GM19467 (cell line): ENCODE results near the gene PPARD.
"Not testable (repeated sequence)": the region's sequence is repeated elsewhere in the genome, so short reads cannot be mapped to it uniquely, and the experiment has no call there.

Experiments
- ATAC-seq: cut with Tn5 transposase; IDR thresholded peaks from one replicate; pipeline ENCODE4 v1.9.1; 2021; ENCODE audit warnings: mild to moderate bottlenecking, moderate library complexity; ENCODE audit not compliant: unreplicated experiment

The PPARD gene

GRCh38 chr6:35342258-35343091, at the start of gene PPARD:
Gene PPARD, plus strand, starts transcription at chr6:35342558. Its CDS starts 68,530 bp downstream, at chr6:35411088.
- peak; percentile 97 for ATAC-seq

DNA sequence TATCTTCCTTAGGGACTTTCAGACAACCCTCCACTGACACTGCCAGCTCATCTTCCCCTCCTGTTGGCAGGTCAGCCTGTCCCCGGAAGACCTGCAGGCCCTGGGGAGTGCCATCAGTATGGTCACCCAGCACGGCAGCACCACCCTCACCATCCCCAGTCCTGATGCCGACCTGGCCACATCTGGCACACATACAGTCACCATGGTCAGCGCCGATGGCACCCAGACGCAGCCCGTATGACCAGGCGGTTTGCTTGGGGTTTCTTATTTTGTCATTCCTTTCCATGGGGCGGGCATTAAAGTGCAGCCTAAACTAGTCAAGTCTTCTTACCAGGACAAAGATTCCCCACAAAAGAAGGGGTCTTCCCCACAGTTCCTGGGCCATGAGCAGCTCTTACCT, 48.7 kb upstream of the PPARD start:
- no peak for ATAC-seq

DNA sequence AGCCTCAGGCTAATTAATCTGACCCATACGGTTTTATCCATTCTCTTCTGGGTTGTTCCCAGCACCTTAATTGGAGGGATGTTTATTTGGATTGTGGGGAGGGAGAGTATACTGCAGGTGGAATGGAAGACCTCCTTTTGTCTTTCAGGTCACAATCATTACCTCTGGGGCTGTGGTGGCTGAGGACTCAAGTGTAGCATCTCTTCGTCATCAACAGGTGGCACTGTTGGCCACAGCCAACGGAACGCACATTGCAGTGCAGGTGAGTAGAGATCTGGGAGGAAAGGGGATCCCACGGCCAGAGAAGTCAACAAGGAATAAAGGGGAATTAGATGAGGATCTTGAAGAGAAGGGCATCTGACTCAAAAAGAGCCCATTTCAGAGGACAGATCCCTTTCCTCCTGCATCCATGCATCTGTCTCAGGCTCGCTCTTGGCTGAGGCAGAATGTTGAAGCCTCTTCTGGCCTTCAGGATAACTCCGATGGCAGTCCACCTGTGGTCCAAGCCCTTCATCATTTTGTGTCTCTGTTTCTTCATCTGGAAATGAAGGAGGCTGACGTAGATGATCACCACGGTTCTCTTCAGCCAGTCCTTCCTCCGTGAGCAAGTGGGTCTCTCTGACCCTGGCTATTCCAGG, 47.9 kb upstream of the PPARD start:
- no peak for ATAC-seq

DNA sequence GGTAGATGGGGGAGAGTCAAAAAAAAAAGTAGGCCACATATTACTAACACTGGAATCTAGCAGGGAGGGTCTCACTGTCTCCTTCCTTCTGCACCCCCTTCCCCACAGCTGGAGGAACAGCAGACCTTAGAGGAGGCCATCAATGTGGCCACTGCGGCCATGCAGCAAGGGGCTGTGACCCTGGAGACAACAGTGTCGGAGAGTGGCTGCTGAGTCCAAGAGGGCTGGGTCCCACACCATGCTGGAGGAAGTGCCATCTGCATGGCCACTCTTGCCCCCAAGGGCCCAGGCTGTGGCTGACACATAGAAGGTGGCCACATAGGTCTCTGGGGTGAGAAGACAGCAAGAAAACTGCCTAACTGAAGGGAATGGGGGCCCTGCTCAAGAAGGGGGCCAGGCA, 47.3 kb upstream of the PPARD start:
- no peak for ATAC-seq

GRCh38 chr6:35295521-35296315, 46.6 kb upstream of the PPARD start:
- ATAC-seq: no peak

DNA sequence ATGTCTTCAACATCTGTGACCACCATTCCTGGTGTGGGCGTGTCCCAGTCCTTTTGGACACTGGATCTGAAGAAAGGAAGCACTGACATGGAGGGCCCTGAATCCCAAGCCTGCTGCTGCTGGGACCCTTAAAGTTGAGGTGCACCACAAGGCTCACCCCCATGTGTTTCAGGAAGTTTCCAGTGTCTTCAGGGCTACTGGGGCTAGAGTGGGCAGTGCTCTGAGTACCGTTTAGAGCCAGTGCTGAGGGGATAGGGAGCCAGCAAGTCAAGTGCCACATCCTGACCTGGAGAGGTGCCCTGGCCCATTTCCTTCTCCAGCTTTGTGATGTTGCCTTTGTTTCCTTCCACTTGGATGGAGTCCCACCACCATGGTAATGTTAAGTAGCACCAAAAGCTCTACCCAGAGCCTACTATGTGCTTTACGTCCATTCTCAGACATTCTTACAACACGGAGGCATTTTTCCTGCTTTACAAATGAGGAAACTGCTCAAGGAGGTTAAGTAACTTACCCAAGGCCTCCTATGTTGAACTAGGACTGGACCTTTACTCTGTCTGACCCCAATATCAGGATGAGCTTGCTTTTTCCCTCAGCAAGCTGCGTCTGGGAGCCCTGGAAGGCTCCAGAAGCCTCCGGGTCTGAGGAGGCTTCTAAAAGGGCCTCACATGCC, 45.3 kb upstream of the PPARD start:
- no peak for ATAC-seq

GRCh38 chr6:35297601-35298481, 44.5 kb upstream of the PPARD start, which contains the start of gene DEF6:
Gene DEF6, plus strand, starts transcription at chr6:35297818. Its CDS starts 39 bp downstream, at chr6:35297857.
- peak; percentile 67 for ATAC-seq

- ATAC-seq: no peak
Observed at GRCh38 chr6:35298625-35299140, 43.7 kb upstream of the PPARD start.

- ATAC-seq: no peak
Observed at GRCh38 chr6:35299674-35300073, 42.7 kb upstream of the PPARD start.

DNA sequence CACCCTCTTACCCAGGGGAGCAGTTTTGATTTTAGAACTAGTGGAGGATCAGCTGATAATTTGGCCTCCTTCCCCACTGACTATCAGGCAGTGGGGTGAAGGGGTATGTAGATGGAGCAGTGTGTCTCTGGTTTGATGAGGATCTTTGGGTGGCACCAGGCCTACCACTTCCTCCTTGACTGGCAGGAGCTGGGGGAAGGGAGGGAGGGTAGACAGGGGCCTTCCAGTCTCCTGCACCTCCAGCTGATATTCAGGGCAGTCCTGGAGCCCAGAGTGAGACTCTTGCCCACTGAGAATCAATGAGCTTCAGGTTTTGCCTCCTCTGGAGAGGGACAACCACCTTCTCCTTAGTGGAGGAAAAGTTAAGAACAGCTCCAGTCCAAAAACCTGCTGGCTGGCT, 41.5 kb upstream of the PPARD start:
- ATAC-seq: no peak

GRCh38 chr6:35302604-35303241, 39.6 kb upstream of the PPARD start:
- peak; percentile 73 for ATAC-seq

- ATAC-seq: no peak
Observed at GRCh38 chr6:35304299-35304698, 38.1 kb upstream of the PPARD start.

DNA sequence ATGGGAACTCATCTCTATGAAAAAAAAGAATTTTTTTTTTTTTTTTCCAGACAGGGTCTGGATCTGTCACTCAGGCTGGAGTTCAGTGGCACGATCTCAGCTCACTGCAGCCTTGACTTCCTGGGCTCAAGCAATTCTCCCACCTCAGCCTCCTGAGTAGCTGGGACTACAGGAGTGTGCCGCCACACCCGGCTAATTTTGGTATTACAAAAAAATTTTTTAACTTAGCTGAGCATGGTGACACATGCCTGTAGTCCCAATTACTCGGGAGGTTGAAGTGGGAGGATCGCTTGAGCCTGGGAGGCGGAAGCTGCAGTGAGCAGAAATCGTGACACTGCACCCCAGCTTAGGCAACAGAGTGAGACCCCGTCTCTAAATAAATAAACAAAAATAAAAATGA, 37.2 kb upstream of the PPARD start:
- no peak for ATAC-seq

- ATAC-seq: not testable (repeated sequence)
Observed at GRCh38 chr6:35307138-35307537, 35.2 kb upstream of the PPARD start.

DNA sequence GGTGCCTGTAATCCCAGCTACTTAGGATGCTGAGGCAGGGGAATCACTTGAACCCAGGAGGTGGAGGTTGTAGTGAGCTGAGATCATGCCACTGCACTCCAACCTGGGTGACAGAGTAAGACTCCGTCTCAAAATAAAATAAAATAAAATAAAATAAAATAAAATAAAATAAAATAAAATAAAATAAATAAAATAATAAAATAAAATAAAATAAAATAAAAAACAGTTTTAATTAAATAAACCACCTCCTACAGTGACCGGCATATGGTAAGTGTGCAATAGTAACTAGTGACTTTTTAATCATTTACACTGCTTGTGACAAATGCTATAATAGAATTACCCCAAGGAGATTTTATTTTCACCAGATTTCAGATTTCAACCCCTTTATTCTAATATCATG, 33.8 kb upstream of the PPARD start:
- ATAC-seq: not testable (repeated sequence)

GRCh38 chr6:35309611-35310264, 32.6 kb upstream of the PPARD start:
- no peak for ATAC-seq

- ATAC-seq: no peak
Observed at GRCh38 chr6:35310265-35310831, 32.0 kb upstream of the PPARD start.

DNA sequence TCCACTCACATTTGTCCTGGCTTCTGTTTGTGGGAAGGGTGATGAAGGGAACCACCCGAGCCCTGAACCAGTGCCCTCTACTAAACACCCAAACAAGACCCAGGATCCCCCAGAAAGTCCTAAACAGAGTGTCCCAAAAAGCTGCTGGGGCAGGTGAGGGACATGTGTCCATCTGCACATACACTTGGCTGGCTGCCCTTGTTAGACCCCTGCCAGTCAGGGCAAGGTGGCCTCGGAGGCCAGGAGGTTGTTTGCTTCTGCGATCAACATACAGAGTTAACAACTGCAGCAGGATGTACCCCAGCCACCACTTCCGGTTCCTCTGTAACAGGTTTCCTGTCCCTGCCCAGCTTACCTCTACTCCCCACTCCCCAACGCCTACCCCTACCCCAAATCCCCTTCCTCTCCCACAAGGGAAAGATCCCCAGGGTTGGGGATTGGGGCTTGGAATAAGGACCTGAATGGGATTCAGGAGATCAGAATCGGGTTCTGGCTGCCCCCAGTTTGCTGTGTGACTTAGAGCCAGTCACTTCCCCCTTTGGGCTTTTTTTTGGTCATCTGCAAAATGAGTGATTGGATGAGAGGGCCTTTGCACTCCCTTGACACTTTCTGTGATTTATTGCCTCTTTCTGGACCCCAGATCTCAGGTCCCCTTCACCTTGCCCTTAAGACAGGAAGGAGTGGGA, 30.8 kb upstream of the PPARD start:
- ATAC-seq: no peak
